ENCODE measurements around the gene SLC41A3. TPM values are rescaled to one million over a fixed set of nuclear protein-coding genes. Genes with fewer than 3 reads are reported as not detected.

SLC41A3 gene
- total RNA-seq, 1 experiment from 2014 or later: 35.5 TPM

DNA sequence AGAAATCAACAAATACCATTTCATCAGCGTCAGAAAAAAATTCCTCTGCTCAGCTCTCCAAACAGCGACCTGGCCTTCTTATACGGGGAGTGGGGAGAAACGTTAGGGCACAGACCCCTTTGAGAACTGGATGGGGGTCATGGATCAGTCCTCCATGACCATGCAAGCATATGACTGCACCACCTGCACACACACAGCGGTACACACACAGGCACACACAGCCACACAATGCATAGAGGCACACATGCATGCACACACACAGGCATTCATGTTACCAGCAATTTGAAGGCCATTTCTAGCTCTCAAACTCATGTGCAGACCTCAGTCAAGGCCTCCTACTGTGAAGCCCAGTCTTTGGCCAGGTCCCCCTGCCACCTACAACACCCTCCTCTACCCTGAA, 50.2 kb downstream of the SLC41A3 start:
- Histone ChIP-seq H3T11ph (ENCODE audit: low read length) (no peak overlapping the region), H2AFZ (ENCODE audit: low read length) (no peak overlapping the region), H2BK120ac (ENCODE audit: low read depth, low read length, poor library complexity, severe bottlenecking) (no peak overlapping the region), H4K5ac (ENCODE audit: insufficient read length, low read depth, low read length) (no peak overlapping the region), H2BK15ac (ENCODE audit: low read depth, low read length) (no peak overlapping the region), H3K23me2 (ENCODE audit: insufficient read length, low read depth, low read length, poor library complexity, severe bottlenecking) (no peaks in the 10 kb centered on the region), H4K91ac (ENCODE audit: insufficient read length, low read depth, low read length) (no peak overlapping the region), H2BK20ac (ENCODE audit: low read depth, low read length, poor library complexity, severe bottlenecking) (no peak overlapping the region), H2BK12ac (ENCODE audit: insufficient read length, low read depth, low read length) (no peak overlapping the region), H3K79me1 (ENCODE audit: insufficient read depth, low read depth, low read length, poor library complexity, severe bottlenecking) (no peaks in the 10 kb centered on the region), H3K23ac (ENCODE audit: insufficient read length, low read depth, low read length) (no peak overlapping the region), H3K27ac (ENCODE audit: insufficient read length, low read depth, low read length) (no peak overlapping the region), H3K4me2 (ENCODE audit: insufficient read depth, insufficient read length, low read length) (no peak overlapping the region), H2AK5ac (ENCODE audit: insufficient read length, low read length) (no peak overlapping the region), H3K9me3 (ENCODE audit: control insufficient read depth, low read depth, low read length) (no peaks in the 10 kb centered on the region), H4K20me1 (ENCODE audit: control insufficient read depth, insufficient read depth, insufficient read length) (no peaks in the 10 kb centered on the region), H3K56ac (ENCODE audit: insufficient read length, low read depth, low read length) (no peak overlapping the region), H3K79me2 (ENCODE audit: insufficient read depth, low read length) (no peaks in the 10 kb centered on the region), H2BK5ac (ENCODE audit: insufficient read length, low read length) (no peak overlapping the region), H3K27me3 (ENCODE audit: insufficient read depth, low read length) (no peaks in the 10 kb centered on the region), H3K18ac (ENCODE audit: insufficient read length, low read depth, low read length) (no peak overlapping the region), H3K9ac (ENCODE audit: extremely low read depth, insufficient read length, low read length) (no peak overlapping the region), H4K8ac (replicated peaks; ENCODE audit: insufficient read length, low read depth, low read length) (no peak overlapping the region), H3K4me1 (ENCODE audit: insufficient read depth, low read length) (peaks cover 3% of the 10 kb centered on the region; the same call in 1 of the 2 replicates), H3K14ac (ENCODE audit: insufficient read depth, low read length) (no peak overlapping the region; the same call in 1 of the 2 replicates), H3K4ac (ENCODE audit: low read depth, low read length) (no peak overlapping the region)
- TF ChIP-seq, protein P1, sequence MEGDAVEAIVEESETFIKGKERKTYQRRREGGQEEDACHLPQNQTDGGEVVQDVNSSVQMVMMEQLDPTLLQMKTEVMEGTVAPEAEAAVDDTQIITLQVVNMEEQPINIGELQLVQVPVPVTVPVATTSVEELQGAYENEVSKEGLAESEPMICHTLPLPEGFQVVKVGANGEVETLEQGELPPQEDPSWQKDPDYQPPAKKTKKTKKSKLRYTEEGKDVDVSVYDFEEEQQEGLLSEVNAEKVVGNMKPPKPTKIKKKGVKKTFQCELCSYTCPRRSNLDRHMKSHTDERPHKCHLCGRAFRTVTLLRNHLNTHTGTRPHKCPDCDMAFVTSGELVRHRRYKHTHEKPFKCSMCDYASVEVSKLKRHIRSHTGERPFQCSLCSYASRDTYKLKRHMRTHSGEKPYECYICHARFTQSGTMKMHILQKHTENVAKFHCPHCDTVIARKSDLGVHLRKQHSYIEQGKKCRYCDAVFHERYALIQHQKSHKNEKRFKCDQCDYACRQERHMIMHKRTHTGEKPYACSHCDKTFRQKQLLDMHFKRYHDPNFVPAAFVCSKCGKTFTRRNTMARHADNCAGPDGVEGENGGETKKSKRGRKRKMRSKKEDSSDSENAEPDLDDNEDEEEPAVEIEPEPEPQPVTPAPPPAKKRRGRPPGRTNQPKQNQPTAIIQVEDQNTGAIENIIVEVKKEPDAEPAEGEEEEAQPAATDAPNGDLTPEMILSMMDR (conservative IDR thresholded peaks at IDR 0.05): no peak
- peaks cover 19 to 21% of the 10 kb centered on the region in 2 experiments for H3K9me3 Mint-ChIP-seq
- H3K36me3 Mint-ChIP-seq (ENCODE audit: insufficient read depth in 1 of 3, low read depth in 3 of 3): peaks cover 34 to 61% (median 36%) of the 10 kb centered on the region in 3 experiments
- H3K4me3 Mint-ChIP-seq: no peak overlapping the region
- H3K27ac Mint-ChIP-seq: peak overlapping the region in 1 of 3 experiments; percentile 10; a peak in 1 of 7 replicates
- H3K27me3 Mint-ChIP-seq (ENCODE audit: low read depth): no peaks in the 10 kb centered on the region; the same call in 1 of the 2 replicates
- H3K4me1 Mint-ChIP-seq: peaks cover 12% of the 10 kb centered on the region in 2 experiments
- no CpG with 5 or more reads among the region's 5 CpGs for WGBS (ENCODE audit: extremely low coverage, insufficient read length, low lambda C conversion rate)
- no peak for DNase-seq
